ENCODE data around the gene CD82. TPM values are rescaled to one million over a fixed set of nuclear protein-coding genes. Genes with fewer than 3 reads are reported as not detected.

The CD82 gene
- polyA plus RNA-seq, 1 donor (not counting 4 experiments of a cell fraction or from before 2014, with no cell fraction given), result 118 TPM

- TF ChIP-seq CTCF (optimal IDR thresholded peaks at IDR 0.05 in 1 of 3, IDR thresholded peaks at IDR 0.05 in 1 of 3, conservative IDR thresholded peaks at IDR 0.05 in 1 of 3; ENCODE audit: extremely low read depth in 1 of 3, insufficient read depth in 2 of 3, low read length in 3 of 3), result no peak
- TF ChIP-seq EZH2 (IDR thresholded peaks at IDR 0.05; ENCODE audit: low read length), result no peak
- FAIRE-seq, result no peak
- no peak overlapping the region for H3K4me3 ChIP-seq (ENCODE audit: control insufficient read depth in 2 of 3, extremely low read depth in 1 of 3, insufficient read depth in 2 of 3, low read depth in 1 of 3, low read length in 3 of 3)
- dilution Hi-C loops (cut with MboI; ENCODE audit: extremely low pct_ligation_motif_present, low sequenced_read_pairs), result no loop called here
- H2AFZ ChIP-seq (ENCODE audit: control insufficient read depth, low read length), result no peak overlapping the region
- no peaks in the 10 kb centered on the region for H3K36me3 ChIP-seq (ENCODE audit: control insufficient read depth in 2 of 2, extremely low read depth in 1 of 2, insufficient read depth in 2 of 2, low read length in 2 of 2)
- no peak overlapping the region for H3K9ac ChIP-seq (ENCODE audit: control insufficient read depth, extremely low read depth, insufficient read depth, low read length)
- H3K4me2 ChIP-seq (ENCODE audit: control insufficient read depth, extremely low read depth, insufficient read depth, low read depth, low read length), result no peak overlapping the region
- peaks cover 9% of the 10 kb centered on the region for H3K27me3 ChIP-seq (ENCODE audit: control insufficient read depth, extremely low read depth, insufficient read depth, low read length)
- H3K27ac ChIP-seq (ENCODE audit: control insufficient read depth, insufficient read depth, low read length), result no peak overlapping the region
- H3K9me1 ChIP-seq (ENCODE audit: control insufficient read depth, extremely low read depth, insufficient read depth, low read length), result no peaks in the 10 kb centered on the region
- DNase-seq (ENCODE audit: low read depth, low spot score), result no peak
- no peaks in the 10 kb centered on the region for H3K9me3 ChIP-seq (ENCODE audit: control insufficient read depth, low read depth, low read length)
- H3K4me1 ChIP-seq (ENCODE audit: control insufficient read depth, extremely low read depth, insufficient read depth, low read length), result no peaks in the 10 kb centered on the region
- no peaks in the 10 kb centered on the region for H4K20me1 ChIP-seq (ENCODE audit: control insufficient read depth, extremely low read depth, insufficient read depth, low read length)
- no peaks in the 10 kb centered on the region for H3K79me2 ChIP-seq (ENCODE audit: control insufficient read depth, insufficient read depth, low read length)
These were observed 28.5 kb upstream of the CD82 start for GRCh38 chr11:44536788-44537516.

GRCh38 chr11:44537679-44538078 lies 27.8 kb upstream of the CD82 start:
- dilution Hi-C loops (cut with MboI; ENCODE audit: extremely low pct_ligation_motif_present, low sequenced_read_pairs), result no loop called here

More at GRCh38 chr11:44537679-44538078, 27.8 kb upstream of the CD82 start:
- Histone ChIP-seq H3K9me1 (ENCODE audit: control insufficient read depth, extremely low read depth, insufficient read depth, low read length) (no peaks in the 10 kb centered on the region), H2AFZ (ENCODE audit: control insufficient read depth, low read length) (no peak overlapping the region), H3K9me3 (ENCODE audit: control insufficient read depth, low read depth, low read length) (no peaks in the 10 kb centered on the region), H4K20me1 (ENCODE audit: control insufficient read depth, extremely low read depth, insufficient read depth, low read length) (no peaks in the 10 kb centered on the region), H3K27ac (ENCODE audit: control insufficient read depth, insufficient read depth, low read length) (no peak overlapping the region), H3K79me2 (ENCODE audit: control insufficient read depth, insufficient read depth, low read length) (no peaks in the 10 kb centered on the region), H3K27me3 (ENCODE audit: control insufficient read depth, extremely low read depth, insufficient read depth, low read length) (peaks cover 9% of the 10 kb centered on the region), H3K4me3 (ENCODE audit: control insufficient read depth in 2 of 3, extremely low read depth in 1 of 3, insufficient read depth in 2 of 3, low read depth in 1 of 3, low read length in 3 of 3) (no peak overlapping the region), H3K4me2 (ENCODE audit: control insufficient read depth, extremely low read depth, insufficient read depth, low read depth, low read length) (no peak overlapping the region), H3K4me1 (ENCODE audit: control insufficient read depth, extremely low read depth, insufficient read depth, low read length) (no peaks in the 10 kb centered on the region), H3K9ac (ENCODE audit: control insufficient read depth, extremely low read depth, insufficient read depth, low read length) (no peak overlapping the region), H3K36me3 (ENCODE audit: control insufficient read depth in 2 of 2, extremely low read depth in 1 of 2, insufficient read depth in 2 of 2, low read length in 2 of 2) (no peaks in the 10 kb centered on the region)
- TF ChIP-seq EZH2 (IDR thresholded peaks at IDR 0.05; ENCODE audit: low read length), result no peak
- no peak for TF ChIP-seq CTCF (optimal IDR thresholded peaks at IDR 0.05 in 1 of 3, IDR thresholded peaks at IDR 0.05 in 1 of 3, conservative IDR thresholded peaks at IDR 0.05 in 1 of 3; ENCODE audit: extremely low read depth in 1 of 3, insufficient read depth in 2 of 3, low read length in 3 of 3)
- no peak for DNase-seq (ENCODE audit: low read depth, low spot score)
- FAIRE-seq, result no peak
